ENCODE measurements around the gene BTNL2.

Gene BTNL2

GRCh38 chr6:32442243-32442667, 35.3 kb upstream of the BTNL2 start:
- Histone ChIP-seq H3K4me2 (ENCODE audit: insufficient read depth, low read length) (no peak overlapping the region), H3K9me3 (ENCODE audit: insufficient read depth, low read length, severe bottlenecking) (no peaks in the 10 kb centered on the region), H3K4me1 (ENCODE audit: insufficient read depth, low read length) (no peaks in the 10 kb centered on the region), H4K20me1 (ENCODE audit: insufficient read depth, low read length) (no peaks in the 10 kb centered on the region), H3K9ac (ENCODE audit: low read depth, low read length) (no peak overlapping the region), H3K27ac (ENCODE audit: low read length) (no peak overlapping the region), H3K79me2 (ENCODE audit: insufficient read depth, low read length) (no peaks in the 10 kb centered on the region), H3K36me3 (ENCODE audit: insufficient read depth, low read length) (no peaks in the 10 kb centered on the region), H3K4me3 (ENCODE audit: low read depth in 1 of 2, low read length in 2 of 2) (no peak overlapping the region), H3K27me3 (ENCODE audit: insufficient read depth, low read length, poor library complexity) (peaks cover 18% of the 10 kb centered on the region), H2AFZ (ENCODE audit: low read depth, low read length) (no peak overlapping the region)
- ATAC-seq (ENCODE audit: insufficient read depth, low read depth) (no peak), DNase-seq (no peak)
- TF ChIP-seq EZH2 (IDR thresholded peaks at IDR 0.05; ENCODE audit: borderline replicate concordance, low read depth, low read length, severe bottlenecking) = no peak
- TF ChIP-seq, protein P1, sequence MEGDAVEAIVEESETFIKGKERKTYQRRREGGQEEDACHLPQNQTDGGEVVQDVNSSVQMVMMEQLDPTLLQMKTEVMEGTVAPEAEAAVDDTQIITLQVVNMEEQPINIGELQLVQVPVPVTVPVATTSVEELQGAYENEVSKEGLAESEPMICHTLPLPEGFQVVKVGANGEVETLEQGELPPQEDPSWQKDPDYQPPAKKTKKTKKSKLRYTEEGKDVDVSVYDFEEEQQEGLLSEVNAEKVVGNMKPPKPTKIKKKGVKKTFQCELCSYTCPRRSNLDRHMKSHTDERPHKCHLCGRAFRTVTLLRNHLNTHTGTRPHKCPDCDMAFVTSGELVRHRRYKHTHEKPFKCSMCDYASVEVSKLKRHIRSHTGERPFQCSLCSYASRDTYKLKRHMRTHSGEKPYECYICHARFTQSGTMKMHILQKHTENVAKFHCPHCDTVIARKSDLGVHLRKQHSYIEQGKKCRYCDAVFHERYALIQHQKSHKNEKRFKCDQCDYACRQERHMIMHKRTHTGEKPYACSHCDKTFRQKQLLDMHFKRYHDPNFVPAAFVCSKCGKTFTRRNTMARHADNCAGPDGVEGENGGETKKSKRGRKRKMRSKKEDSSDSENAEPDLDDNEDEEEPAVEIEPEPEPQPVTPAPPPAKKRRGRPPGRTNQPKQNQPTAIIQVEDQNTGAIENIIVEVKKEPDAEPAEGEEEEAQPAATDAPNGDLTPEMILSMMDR (IDR thresholded peaks at IDR 0.05; ENCODE audit: borderline replicate concordance, extremely low read depth, low read length, poor library complexity, severe bottlenecking) = no peak

GRCh38 chr6:32439602-32440214, 32.7 kb upstream of the BTNL2 start, which contains the start of gene HLA-DRA:
TSS of gene HLA-DRA (plus strand) at chr6:32439887. CDS start at chr6:32439951, 64 bp downstream.
- no peak within 1 kb of the TSS for H3K9ac ChIP-seq (ENCODE audit: low read depth, low read length)
- H3K4me3 ChIP-seq (ENCODE audit: low read depth in 1 of 2, low read length in 2 of 2) = no peak within 1 kb of the TSS
- H3K27ac ChIP-seq (ENCODE audit: low read length) = no peak within 1 kb of the TSS
- H3K79me2 ChIP-seq (ENCODE audit: insufficient read depth, low read length) = no peaks in the 10 kb centered on the region
- H3K4me1 ChIP-seq (ENCODE audit: insufficient read depth, low read length) = no peaks in the 10 kb centered on the region
- no peaks in the 10 kb centered on the region for H4K20me1 ChIP-seq (ENCODE audit: insufficient read depth, low read length)
- no peak within 1 kb of the TSS for H2AFZ ChIP-seq (ENCODE audit: low read depth, low read length)
- no peak within 1 kb of the TSS for H3K4me2 ChIP-seq (ENCODE audit: insufficient read depth, low read length)
- no peaks in the 10 kb centered on the region for H3K9me3 ChIP-seq (ENCODE audit: insufficient read depth, low read length, severe bottlenecking)
- peak; percentile 52; the same call in 1 of the 3 replicates for ATAC-seq (ENCODE audit: insufficient read depth, low read depth)
- no peaks in the 10 kb centered on the region for H3K36me3 ChIP-seq (ENCODE audit: insufficient read depth, low read length)
- peaks cover 25% of the 10 kb centered on the region for H3K27me3 ChIP-seq (ENCODE audit: insufficient read depth, low read length, poor library complexity)
- TF ChIP-seq, protein P1 (IDR thresholded peaks at IDR 0.05; ENCODE audit: borderline replicate concordance, extremely low read depth, low read length, poor library complexity, severe bottlenecking) = no peak
- TF ChIP-seq EZH2 (IDR thresholded peaks at IDR 0.05; ENCODE audit: borderline replicate concordance, low read depth, low read length, severe bottlenecking) = no peak
- no peak for DNase-seq

GRCh38 chr6:32439139-32439538, 32.2 kb upstream of the BTNL2 start:
- H3K9ac ChIP-seq (ENCODE audit: low read depth, low read length) = no peak overlapping the region
- DNase-seq = no peak
- no peaks in the 10 kb centered on the region for H3K36me3 ChIP-seq (ENCODE audit: insufficient read depth, low read length)
- H4K20me1 ChIP-seq (ENCODE audit: insufficient read depth, low read length) = no peaks in the 10 kb centered on the region
- H2AFZ ChIP-seq (ENCODE audit: low read depth, low read length) = no peak overlapping the region
- ATAC-seq (ENCODE audit: insufficient read depth, low read depth) = no peak
- no peaks in the 10 kb centered on the region for H3K4me1 ChIP-seq (ENCODE audit: insufficient read depth, low read length)
- no peaks in the 10 kb centered on the region for H3K9me3 ChIP-seq (ENCODE audit: insufficient read depth, low read length, severe bottlenecking)
- no peaks in the 10 kb centered on the region for H3K79me2 ChIP-seq (ENCODE audit: insufficient read depth, low read length)
- H3K4me2 ChIP-seq (ENCODE audit: insufficient read depth, low read length) = no peak overlapping the region
- no peak overlapping the region for H3K4me3 ChIP-seq (ENCODE audit: low read depth in 1 of 2, low read length in 2 of 2)
- peaks cover 20% of the 10 kb centered on the region for H3K27me3 ChIP-seq (ENCODE audit: insufficient read depth, low read length, poor library complexity)
- TF ChIP-seq, protein P1 (IDR thresholded peaks at IDR 0.05; ENCODE audit: borderline replicate concordance, extremely low read depth, low read length, poor library complexity, severe bottlenecking) = no peak
- no peak for TF ChIP-seq EZH2 (IDR thresholded peaks at IDR 0.05; ENCODE audit: borderline replicate concordance, low read depth, low read length, severe bottlenecking)
- H3K27ac ChIP-seq (ENCODE audit: low read length) = no peak overlapping the region
